ENCODE results near the gene CNTN4. TPM values are rescaled to one million over a fixed set of nuclear protein-coding genes. Genes with fewer than 3 reads are reported as not detected.

Gene CNTN4
- total and polyA plus RNA-seq, 2 of the 8 experiments (the other 6 are each of a cell fraction or from before 2014, with no cell fraction given), result 0.41 to 2.2 TPM

- no peak for TF ChIP-seq SIRT6 (IDR thresholded peaks at IDR 0.05; ENCODE audit: low read length)
Observed at GRCh38 chr3:2078821-2079220, 19.8 kb upstream of the CNTN4 start (continued).
